ENCODE data around the gene COL24A1. TPM values are rescaled to one million over a fixed set of nuclear protein-coding genes. Genes with fewer than 3 reads are reported as not detected.

Gene COL24A1
- total RNA-seq, 3 donors from 2014 or later = 0.33 to 1.3 (median 0.48) TPM

GRCh38 chr1:85943945-85944344 is 212.6 kb downstream of the COL24A1 start:
- Histone ChIP-seq H3K4me3 (no peak overlapping the region), H3K27ac (no peak overlapping the region), H3K9me3 (no peaks in the 10 kb centered on the region), H3K36me3 (no peaks in the 10 kb centered on the region), H3K4me1 (no peaks in the 10 kb centered on the region), H3K27me3 (no peaks in the 10 kb centered on the region)
- intact Hi-C loops (cut with DNase I; ENCODE audit: low total_unique reads) = no loop called here
- DNase-seq (ENCODE audit: low spot score in 2 of 2) = no peak
- TF ChIP-seq POLR2A (IDR thresholded peaks at IDR 0.05) (no peak), POLR2AphosphoS5 (IDR thresholded peaks at IDR 0.05) (no peak)
- TF ChIP-seq, protein P1, sequence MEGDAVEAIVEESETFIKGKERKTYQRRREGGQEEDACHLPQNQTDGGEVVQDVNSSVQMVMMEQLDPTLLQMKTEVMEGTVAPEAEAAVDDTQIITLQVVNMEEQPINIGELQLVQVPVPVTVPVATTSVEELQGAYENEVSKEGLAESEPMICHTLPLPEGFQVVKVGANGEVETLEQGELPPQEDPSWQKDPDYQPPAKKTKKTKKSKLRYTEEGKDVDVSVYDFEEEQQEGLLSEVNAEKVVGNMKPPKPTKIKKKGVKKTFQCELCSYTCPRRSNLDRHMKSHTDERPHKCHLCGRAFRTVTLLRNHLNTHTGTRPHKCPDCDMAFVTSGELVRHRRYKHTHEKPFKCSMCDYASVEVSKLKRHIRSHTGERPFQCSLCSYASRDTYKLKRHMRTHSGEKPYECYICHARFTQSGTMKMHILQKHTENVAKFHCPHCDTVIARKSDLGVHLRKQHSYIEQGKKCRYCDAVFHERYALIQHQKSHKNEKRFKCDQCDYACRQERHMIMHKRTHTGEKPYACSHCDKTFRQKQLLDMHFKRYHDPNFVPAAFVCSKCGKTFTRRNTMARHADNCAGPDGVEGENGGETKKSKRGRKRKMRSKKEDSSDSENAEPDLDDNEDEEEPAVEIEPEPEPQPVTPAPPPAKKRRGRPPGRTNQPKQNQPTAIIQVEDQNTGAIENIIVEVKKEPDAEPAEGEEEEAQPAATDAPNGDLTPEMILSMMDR (IDR thresholded peaks at IDR 0.05) = no peak

DNA sequence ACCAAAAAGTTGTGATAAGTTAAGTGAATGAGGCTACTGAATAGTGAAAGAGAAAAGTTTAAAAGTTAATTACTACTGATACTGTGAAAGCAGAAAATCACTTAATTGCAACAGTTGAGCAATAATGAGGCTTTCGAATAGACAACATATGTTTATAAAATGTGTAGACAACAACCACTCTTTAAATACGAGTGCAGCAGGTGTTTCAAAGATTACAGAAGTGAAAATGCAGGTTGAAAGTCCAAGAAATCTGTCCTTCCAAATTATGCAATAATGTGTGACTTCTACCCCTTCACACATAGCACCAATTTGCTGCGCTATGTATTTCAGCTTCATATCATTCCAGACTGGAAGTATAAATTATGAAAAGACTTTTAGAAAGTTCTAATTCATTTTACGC is 213.0 kb downstream of the COL24A1 start:
- TF ChIP-seq POLR2AphosphoS5 (IDR thresholded peaks at IDR 0.05) (no peak), POLR2A (IDR thresholded peaks at IDR 0.05) (no peak)
- TF ChIP-seq, protein P1 (IDR thresholded peaks at IDR 0.05) = no peak
- no peak overlapping the region for H3K27ac ChIP-seq
- no peaks in the 10 kb centered on the region for H3K4me1 ChIP-seq
- no peaks in the 10 kb centered on the region for H3K36me3 ChIP-seq
- no peaks in the 10 kb centered on the region for H3K9me3 ChIP-seq
- intact Hi-C loops (cut with DNase I; ENCODE audit: low total_unique reads) = no loop called here
- H3K27me3 ChIP-seq = no peaks in the 10 kb centered on the region
- H3K4me3 ChIP-seq = no peak overlapping the region
- no peak for DNase-seq (ENCODE audit: low spot score in 2 of 2)

DNA sequence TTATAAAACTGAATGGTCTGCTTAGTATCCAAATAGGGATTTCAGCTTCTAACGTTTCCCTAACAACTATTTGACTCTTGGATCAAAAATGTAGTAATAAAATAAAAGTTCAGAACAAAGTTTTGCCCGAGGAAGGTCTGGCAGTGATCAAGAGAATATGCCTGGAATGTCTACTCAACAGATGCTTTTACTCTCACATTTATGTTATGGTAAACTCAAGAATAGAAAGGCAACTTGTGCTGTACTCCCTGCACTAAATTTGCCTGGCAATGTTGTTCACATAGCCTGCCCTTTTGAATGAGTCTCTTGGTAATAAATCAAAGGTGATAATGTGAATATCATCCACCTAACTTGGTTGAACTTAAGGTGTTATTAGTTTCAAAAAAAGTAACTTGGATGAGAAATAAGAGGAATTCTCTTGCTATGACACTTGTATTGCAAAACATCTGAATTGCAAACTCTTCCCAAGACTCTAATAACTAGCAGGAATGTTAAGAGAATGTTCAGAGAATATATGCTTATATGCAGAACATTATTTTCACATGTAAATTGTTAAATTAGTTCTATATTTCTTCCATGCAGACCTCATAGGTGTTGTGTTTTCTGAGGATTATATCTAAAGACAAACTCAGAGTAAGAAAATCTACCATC is 215.8 kb downstream of the COL24A1 start:
- Histone ChIP-seq H3K27ac (no peak overlapping the region), H3K36me3 (no peaks in the 10 kb centered on the region), H3K27me3 (no peaks in the 10 kb centered on the region), H3K4me1 (no peaks in the 10 kb centered on the region), H3K4me3 (no peak overlapping the region), H3K9me3 (no peaks in the 10 kb centered on the region)
- TF ChIP-seq, protein P1 (IDR thresholded peaks at IDR 0.05) = no peak
- no peak for TF ChIP-seq POLR2A (IDR thresholded peaks at IDR 0.05)
- TF ChIP-seq POLR2AphosphoS5 (IDR thresholded peaks at IDR 0.05) = no peak
- no peak for DNase-seq (ENCODE audit: low spot score in 2 of 2)
- intact Hi-C loops (cut with DNase I; ENCODE audit: low total_unique reads) = no loop called here

GRCh38 chr1:85938829-85939228 is 217.7 kb downstream of the COL24A1 start:
- no peak overlapping the region for H3K4me3 ChIP-seq
- H3K4me1 ChIP-seq = no peaks in the 10 kb centered on the region
- no peak overlapping the region for H3K27ac ChIP-seq
- no peaks in the 10 kb centered on the region for H3K36me3 ChIP-seq
- H3K27me3 ChIP-seq = no peaks in the 10 kb centered on the region
- no peaks in the 10 kb centered on the region for H3K9me3 ChIP-seq
- no peak for DNase-seq (ENCODE audit: low spot score in 2 of 2)
- TF ChIP-seq POLR2AphosphoS5 (IDR thresholded peaks at IDR 0.05) = no peak
- intact Hi-C loops (cut with DNase I; ENCODE audit: low total_unique reads) = no loop called here

DNA sequence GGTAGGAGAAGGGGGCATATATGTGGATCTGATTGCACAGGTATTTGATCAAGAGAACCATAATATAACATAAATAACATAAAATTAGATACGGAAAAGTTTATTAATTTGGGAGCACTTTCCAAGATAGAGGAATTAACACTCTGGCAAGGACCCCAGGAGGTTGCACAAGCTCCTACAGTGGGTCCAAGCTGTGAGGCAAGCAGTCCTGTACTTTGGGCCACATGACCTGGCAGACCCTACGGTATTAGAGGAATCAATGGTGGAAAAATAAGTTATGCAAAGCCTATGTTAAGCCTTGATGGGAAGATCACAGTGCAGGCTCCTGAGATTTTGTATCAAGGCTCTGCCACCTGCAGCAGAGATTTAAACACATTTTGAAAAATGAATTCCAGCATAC is 220.1 kb downstream of the COL24A1 start:
- Histone ChIP-seq H3K4me1 (no peaks in the 10 kb centered on the region), H3K27me3 (no peaks in the 10 kb centered on the region), H3K9me3 (no peaks in the 10 kb centered on the region), H3K36me3 (no peaks in the 10 kb centered on the region), H3K4me3 (no peak overlapping the region), H3K27ac (no peak overlapping the region)
- TF ChIP-seq POLR2AphosphoS5 (IDR thresholded peaks at IDR 0.05) (no peak), POLR2A (IDR thresholded peaks at IDR 0.05) (no peak)
- TF ChIP-seq, protein P1 (IDR thresholded peaks at IDR 0.05) = no peak
- DNase-seq (ENCODE audit: low spot score in 2 of 2) = no peak
- intact Hi-C loops (cut with DNase I; ENCODE audit: low total_unique reads) = no loop called here

Data from breast epithelium (tissue), 4 donors.